Erythroblast (primary cell): ENCODE results near the gene GABRA4.

Experiments used
- DNase-seq, 2 experiments: peaks; one replicate each; lab custom pipeline; 2025; lab: John Stamatoyannopoulos, UW
- GATA1 ChIP-seq: IDR thresholded peaks from 2 replicates; pipeline ENCODE4 v1.6.1; 2011; ENCODE audit warnings: low read depth, mild to moderate bottlenecking, control low read depth, low read length, moderate library complexity
- POLR2A ChIP-seq: IDR thresholded peaks from 2 replicates; pipeline ENCODE4 v1.6.1; 2011; ENCODE audit warnings: mild to moderate bottlenecking, low read length

GABRA4 gene

GRCh38 chr4:47000406-47000805 is 7.0 kb upstream of the GABRA4 start:
- DNase-seq, result no peak

GRCh38 chr4:46999566-46999965 is 6.2 kb upstream of the GABRA4 start:
- TF ChIP-seq POLR2A (no peak), GATA1 (no peak)

More at GRCh38 chr4:47000406-47000805, 7.0 kb upstream of the GABRA4 start:
- TF ChIP-seq POLR2A, result no peak
- TF ChIP-seq GATA1, result no peak

GRCh38 chr4:46994007-46994405 is 625 bp upstream of the GABRA4 start:
- TF ChIP-seq GATA1, result no peak
- no peak for TF ChIP-seq POLR2A
- no peak for DNase-seq

More at GRCh38 chr4:46999566-46999965, 6.2 kb upstream of the GABRA4 start:
- no peak for DNase-seq

DNA sequence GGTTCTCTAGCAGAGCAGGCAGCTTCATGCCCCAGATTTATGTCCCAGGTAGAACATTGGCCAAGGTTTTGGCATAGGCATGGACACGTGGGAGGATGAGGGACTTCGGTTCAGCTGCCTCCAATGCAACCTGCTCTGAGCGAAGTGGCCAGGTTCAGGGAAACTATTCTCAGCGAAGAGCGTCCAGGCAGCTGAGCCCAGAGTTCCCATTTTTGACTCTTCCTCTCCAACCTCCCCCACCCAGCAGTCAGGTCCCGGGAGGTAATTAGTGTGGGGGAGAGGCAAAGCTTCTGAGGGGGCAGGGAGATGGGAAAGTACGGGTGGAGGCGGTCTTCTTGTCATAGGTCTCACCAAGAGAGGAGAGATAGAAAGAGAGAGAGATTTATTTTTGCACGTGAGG is 1.0 kb downstream of the GABRA4 start:
- TF ChIP-seq POLR2A (no peak), GATA1 (no peak)
- DNase-seq, result no peak

GRCh38 chr4:46986922-46987638 is 6.3 kb downstream of the GABRA4 start:
- TF ChIP-seq GATA1 (no peak), POLR2A (no peak)
- DNase-seq, result no peak

GRCh38 chr4:46984781-46985180 is 8.6 kb downstream of the GABRA4 start:
- DNase-seq, result no peak
- TF ChIP-seq POLR2A (no peak), GATA1 (no peak)

- no peak for DNase-seq
- TF ChIP-seq GATA1, result no peak
- TF ChIP-seq POLR2A, result no peak
These were observed 12.5 kb downstream of the GABRA4 start for GRCh38 chr4:46980851-46981250.

DNA sequence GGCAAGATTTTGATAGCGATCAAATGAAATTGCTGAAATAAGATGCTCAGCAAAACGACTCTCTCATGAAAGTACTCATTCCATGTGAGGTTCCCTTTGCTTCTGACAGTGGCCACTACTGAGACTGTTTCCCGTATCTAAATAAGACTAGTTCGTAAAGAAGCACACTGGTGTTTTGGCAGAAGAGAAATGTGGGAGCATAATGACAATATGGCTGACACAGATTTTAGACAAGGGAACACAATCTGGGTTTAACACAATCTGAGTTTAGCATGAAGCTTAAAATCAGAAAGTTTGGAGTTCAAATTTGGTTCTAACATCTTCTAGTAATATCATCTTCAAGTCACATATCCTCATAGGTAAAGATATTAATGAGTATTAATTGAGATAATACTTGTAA is 13.7 kb downstream of the GABRA4 start:
- no peak for DNase-seq
- no peak for TF ChIP-seq GATA1
- TF ChIP-seq POLR2A, result no peak

DNA sequence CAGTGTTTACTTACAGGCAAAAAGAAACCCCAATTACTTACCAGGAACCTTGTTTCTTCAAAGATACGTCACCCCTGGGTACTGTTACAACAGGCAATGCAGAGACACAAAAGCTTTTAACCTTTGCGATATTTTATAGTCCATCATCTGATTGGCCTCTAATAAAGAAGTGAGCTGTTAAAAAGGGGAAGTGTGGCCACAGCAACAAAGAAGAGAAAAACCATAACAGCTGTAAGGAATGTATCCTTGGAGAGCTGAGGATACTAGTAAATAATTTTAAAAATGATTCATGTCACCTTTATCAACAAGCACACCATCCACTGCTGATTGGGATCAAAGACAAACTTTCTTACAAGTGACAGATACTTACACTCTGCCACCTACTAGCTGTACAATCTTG is 14.1 kb downstream of the GABRA4 start:
- DNase-seq, result no peak
- TF ChIP-seq GATA1 (no peak), POLR2A (no peak)

DNA sequence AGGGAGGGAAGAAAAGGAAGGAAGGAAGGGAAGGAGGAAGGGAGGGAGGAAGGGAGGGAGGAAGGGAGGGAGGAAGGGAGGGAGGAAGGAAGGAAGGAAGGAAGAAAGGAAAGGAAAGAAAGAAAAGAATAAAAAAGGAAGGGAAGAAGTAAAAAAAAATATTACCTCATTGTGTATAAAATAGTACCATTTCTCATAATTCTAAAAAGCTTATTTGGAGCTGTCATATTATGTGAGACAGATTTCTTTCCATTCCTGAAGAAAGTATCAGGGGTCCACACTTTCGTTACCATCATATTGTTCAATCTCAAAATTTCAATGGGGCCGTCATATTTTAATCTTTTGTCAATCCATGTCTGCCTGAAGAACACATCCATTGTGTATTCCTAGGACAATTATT is 16.1 kb downstream of the GABRA4 start:
- TF ChIP-seq POLR2A, result no peak
- TF ChIP-seq GATA1, result no peak
- no peak for DNase-seq

GRCh38 chr4:46975812-46976553 is 17.4 kb downstream of the GABRA4 start:
- no peak for TF ChIP-seq GATA1
- TF ChIP-seq POLR2A, result no peak
- DNase-seq, result no peak

DNA sequence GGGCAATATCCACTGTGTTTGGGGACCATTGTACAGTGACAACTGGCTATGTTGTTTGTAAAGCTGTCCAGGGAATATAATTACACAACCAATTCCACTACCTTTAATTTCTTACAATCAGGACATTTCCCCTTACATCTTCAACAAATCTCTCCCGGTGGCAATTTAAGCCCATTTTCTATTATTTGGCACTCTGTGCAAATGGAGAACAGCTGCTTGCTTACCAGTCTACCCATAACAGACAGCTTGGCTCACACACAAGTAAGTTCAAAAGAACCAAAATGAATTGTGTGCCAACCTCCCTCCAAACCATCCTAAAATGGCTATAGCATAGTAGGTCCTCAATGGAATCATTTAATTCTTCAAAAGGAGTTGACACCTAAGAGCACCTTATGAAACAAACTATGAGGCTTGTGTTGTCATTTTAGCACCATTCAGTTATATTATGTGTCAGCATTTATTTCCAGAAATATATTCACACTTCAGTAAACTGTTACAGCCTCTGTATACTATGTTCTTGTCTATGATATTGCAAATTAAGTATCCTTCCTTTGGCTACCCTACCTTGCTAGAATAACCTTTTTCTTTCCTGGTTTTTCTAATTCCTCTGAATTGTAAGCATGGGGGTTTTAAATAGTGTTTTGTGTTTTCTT is 18.4 kb downstream of the GABRA4 start:
- DNase-seq, result no peak
- TF ChIP-seq POLR2A (no peak), GATA1 (no peak)

GRCh38 chr4:46968847-46969246 is 24.5 kb downstream of the GABRA4 start:
- DNase-seq, result no peak
- no peak for TF ChIP-seq POLR2A
- no peak for TF ChIP-seq GATA1

DNA sequence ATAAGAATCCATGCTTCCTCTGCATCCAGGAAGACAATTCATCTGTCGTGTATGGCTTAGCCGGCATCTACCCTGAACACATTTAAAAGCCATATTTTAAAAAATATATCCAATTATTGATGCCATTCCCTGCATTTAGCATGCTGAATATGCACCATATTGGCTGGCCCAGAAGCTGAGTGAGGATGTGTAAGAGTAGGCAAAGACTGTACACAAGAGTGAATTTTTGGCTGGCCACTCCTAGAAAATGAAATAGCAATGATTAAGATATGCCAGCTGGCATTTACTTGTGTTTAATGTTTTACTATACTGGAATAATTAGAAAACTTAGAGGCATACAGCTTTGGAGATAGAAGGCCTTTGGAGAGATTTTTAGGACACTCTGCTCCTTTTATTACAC is 25.8 kb downstream of the GABRA4 start:
- no peak for DNase-seq
- TF ChIP-seq GATA1, result no peak
- TF ChIP-seq POLR2A, result no peak

DNA sequence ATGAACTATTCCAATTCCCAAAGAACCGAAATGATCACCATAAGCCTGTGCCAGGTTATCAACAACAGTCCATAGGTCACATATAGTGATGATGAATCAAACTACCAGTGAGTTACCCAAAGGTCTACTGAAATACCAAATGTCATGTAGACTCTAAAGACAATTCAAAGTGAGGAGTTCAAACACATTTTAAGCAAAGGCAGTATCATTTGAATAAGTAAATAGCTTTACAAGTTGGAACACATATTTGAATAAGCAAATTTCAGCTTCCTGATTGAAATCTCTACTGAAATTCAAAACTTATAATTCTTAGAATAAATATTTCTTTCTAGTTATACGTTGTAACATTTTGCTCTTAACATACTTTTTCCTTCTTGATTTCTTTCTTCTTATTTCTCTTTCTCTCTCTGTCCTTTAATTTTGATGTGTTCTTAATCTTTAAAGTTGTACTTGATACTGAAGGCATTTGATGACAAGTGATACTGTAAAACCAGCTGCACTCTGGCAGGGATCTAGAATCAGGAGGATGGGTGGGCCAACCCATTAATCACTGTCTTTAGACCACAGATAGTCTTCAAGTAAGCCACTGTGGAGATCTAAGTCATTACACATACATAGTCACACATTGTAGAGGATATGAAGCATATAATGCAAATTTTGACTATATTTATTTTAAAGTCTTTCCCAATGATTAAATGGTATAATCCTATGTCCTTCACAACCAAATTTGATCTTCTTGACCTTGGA is 34.5 kb downstream of the GABRA4 start:
- no peak for DNase-seq
- TF ChIP-seq GATA1 (no peak), POLR2A (no peak)
